ENCODE measurements around the gene LPAR2. TPM values are rescaled to one million over a fixed set of nuclear protein-coding genes. Genes with fewer than 3 reads are reported as not detected.

Gene LPAR2
- total and polyA plus RNA-seq, 2 experiments from 2014 or later = 39.4 to 63.1 TPM

GRCh38 chr19:19637523-19638251 lies 9.7 kb upstream of the LPAR2 start:
- ATAC-seq = peak; percentile 92
- H4K20me1 ChIP-seq (replicated peaks; ENCODE audit: insufficient read depth) = no peaks in the 10 kb centered on the region
- Mint-ChIP-seq H3K4me1 (peaks cover 10% of the 10 kb centered on the region), H3K36me3 (ENCODE audit: low read depth) (peaks cover 19% of the 10 kb centered on the region), H3K27ac (no peak overlapping the region), H3K9me3 (no peaks in the 10 kb centered on the region; the same call in 2 of the 3 replicates), H3K4me3 (peak overlapping the region; percentile 63; the same call in 2 of the 3 replicates), H3K27me3 (ENCODE audit: insufficient read depth, low read depth, poor library complexity) (peaks cover 11% of the 10 kb centered on the region)
- DNase-seq (ENCODE audit: low spot score) = peak; percentile 96
- TF ChIP-seq CTCF (conservative IDR thresholded peaks at IDR 0.05; ENCODE audit: low read depth in 2 of 2) (peak in 1 of 2 experiments; percentile 64; a peak in 3 of 4 replicates), REST (IDR thresholded peaks at IDR 0.05; ENCODE audit: unreplicated experiment) (no peak), POLR2AphosphoS5 (IDR thresholded peaks at IDR 0.05; ENCODE audit: low read depth) (peak; percentile 50; the same call in 1 of the 2 replicates)
- no peaks in the 10 kb centered on the region for H3F3A ChIP-seq (replicated peaks; ENCODE audit: low read depth)
- no peaks in the 10 kb centered on the region; the same call in 1 of the 2 replicates for H3K36me3 ChIP-seq (ENCODE audit: insufficient read depth)
- H3K4me2 ChIP-seq = peak overlapping the region; percentile 80
- H3K79me2 ChIP-seq (replicated peaks; ENCODE audit: insufficient read depth) = no peaks in the 10 kb centered on the region
- H3K4me1 ChIP-seq (ENCODE audit: insufficient read depth) = peaks cover 4% of the 10 kb centered on the region
- no peak overlapping the region for H3K27ac ChIP-seq (ENCODE audit: low read depth)
- H3K27me3 ChIP-seq (ENCODE audit: insufficient read depth) = no peaks in the 10 kb centered on the region
- peak overlapping the region; percentile 59 for H3K4me3 ChIP-seq
- H2AFZ ChIP-seq = peak overlapping the region; percentile 94
- H3K9me2 ChIP-seq (ENCODE audit: insufficient read depth) = no peaks in the 10 kb centered on the region

- ATAC-seq (no peak), DNase-seq (ENCODE audit: low spot score) (no peak)
- H3K4me3 Mint-ChIP-seq = 0 out of 3 replicates have a peak overlapping the region, but pooled peaks have one; percentile 33
- Histone ChIP-seq H3K79me2 (replicated peaks; ENCODE audit: insufficient read depth) (no peaks in the 10 kb centered on the region), H3K9me2 (ENCODE audit: insufficient read depth) (no peaks in the 10 kb centered on the region), H3K4me2 (peak overlapping the region; percentile 80), H3K4me1 (ENCODE audit: insufficient read depth) (no peaks in the 10 kb centered on the region; the same call in 1 of the 2 replicates), H3K4me3 (peak overlapping the region; percentile 59), H4K20me1 (replicated peaks; ENCODE audit: insufficient read depth) (no peaks in the 10 kb centered on the region), H3K27me3 (ENCODE audit: insufficient read depth) (no peaks in the 10 kb centered on the region), H3K27ac (ENCODE audit: low read depth) (no peak overlapping the region), H3F3A (replicated peaks; ENCODE audit: low read depth) (no peaks in the 10 kb centered on the region), H3K36me3 (ENCODE audit: insufficient read depth) (no peaks in the 10 kb centered on the region; the same call in 1 of the 2 replicates), H2AFZ (no peak overlapping the region)
- no peak for TF ChIP-seq CREB1 (CRISPR knock-in tag; IDR thresholded peaks at IDR 0.05; ENCODE audit: low read depth)
- H3K9me3 Mint-ChIP-seq = no peaks in the 10 kb centered on the region; the same call in 2 of the 3 replicates
- H3K27me3 Mint-ChIP-seq (ENCODE audit: insufficient read depth, low read depth, poor library complexity) = peaks cover 9% of the 10 kb centered on the region
- H3K4me1 Mint-ChIP-seq = peaks cover 6% of the 10 kb centered on the region; the same call in 2 of the 3 replicates
- peaks cover 21% of the 10 kb centered on the region for H3K36me3 Mint-ChIP-seq (ENCODE audit: low read depth)
- H3K27ac Mint-ChIP-seq = no peak overlapping the region
Measured at GRCh38 chr19:19637186-19637522, 9.1 kb upstream of the LPAR2 start.

Data from GM23338 (cell line).